Left renal cortex interstitium (tissue), 4 donors: ENCODE results near the gene MTA3. TPM values are rescaled to one million over a fixed set of nuclear protein-coding genes. Genes with fewer than 3 reads are reported as not detected.
"Not testable (repeated sequence)": the region's sequence is repeated elsewhere in the genome, so short reads cannot be mapped to it uniquely, and the experiment has no call there.

Source experiments
- DNase-seq, 4 donors: peaks; one replicate each; pipeline ENCODE4 v3.0.0-alpha.2; 2013; ENCODE audit warnings: low read depth in 4 of 4, low spot score in 2 of 4, missing footprints in 1 of 4
- polyA plus RNA-seq, 4 donors: library from polyadenylated mRNA; unstranded; fragments of 120-200 nt; gene quantifications; one replicate each; pipeline ENCODE4 v1.2.1, GENCODE V29; 2013; ENCODE audit not compliant: insufficient read length in 4 of 4

Gene MTA3
- polyA plus RNA-seq, 4 donors = 60.8 to 83.8 (median 67.7) TPM

GRCh38 chr2:42566837-42567321 lies 1.6 kb upstream of the MTA3 start:
- no peak for DNase-seq

- DNase-seq = no peak
Measured at GRCh38 chr2:42567364-42567763, 1.1 kb upstream of the MTA3 start.

GRCh38 chr2:42567806-42568400 lies 529 bp upstream of the MTA3 start:
- DNase-seq = no peak

GRCh38 chr2:42569116-42569711 lies 782 bp downstream of the MTA3 start:
- DNase-seq = no peak

GRCh38 chr2:42569883-42570282 lies 1.5 kb downstream of the MTA3 start:
- DNase-seq = no peak

- DNase-seq = no peak
Measured at GRCh38 chr2:42572297-42573081, 4.1 kb downstream of the MTA3 start.

GRCh38 chr2:42573256-42573655 lies 4.8 kb downstream of the MTA3 start:
- DNase-seq = no peak

GRCh38 chr2:42575458-42576064 lies 7.1 kb downstream of the MTA3 start:
- no peak for DNase-seq

GRCh38 chr2:42578621-42579020 lies 10.2 kb downstream of the MTA3 start:
- no peak for DNase-seq

GRCh38 chr2:42581257-42581656 lies 12.8 kb downstream of the MTA3 start:
- no peak for DNase-seq

GRCh38 chr2:42584628-42585027 lies 16.2 kb downstream of the MTA3 start:
- DNase-seq = not testable (repeated sequence)

- DNase-seq = no peak
Measured at GRCh38 chr2:42585779-42586178, 17.3 kb downstream of the MTA3 start.

- no peak for DNase-seq
Measured at GRCh38 chr2:42587526-42588117, 19.2 kb downstream of the MTA3 start.

GRCh38 chr2:42588121-42588520 lies 19.7 kb downstream of the MTA3 start:
- DNase-seq = no peak

- DNase-seq = no peak
Measured at GRCh38 chr2:42590176-42590575, 21.7 kb downstream of the MTA3 start.

GRCh38 chr2:42593282-42593681 lies 24.9 kb downstream of the MTA3 start:
- DNase-seq = no peak

GRCh38 chr2:42598656-42599055 lies 30.2 kb downstream of the MTA3 start:
- no peak for DNase-seq

- DNase-seq = no peak
Measured at GRCh38 chr2:42601076-42601475, 32.6 kb downstream of the MTA3 start.

- DNase-seq = no peak
Measured at GRCh38 chr2:42602218-42602875, 33.9 kb downstream of the MTA3 start.

GRCh38 chr2:42602876-42603219 lies 34.4 kb downstream of the MTA3 start:
- no peak for DNase-seq
